ENCODE data around the gene GNMT.

DNA sequence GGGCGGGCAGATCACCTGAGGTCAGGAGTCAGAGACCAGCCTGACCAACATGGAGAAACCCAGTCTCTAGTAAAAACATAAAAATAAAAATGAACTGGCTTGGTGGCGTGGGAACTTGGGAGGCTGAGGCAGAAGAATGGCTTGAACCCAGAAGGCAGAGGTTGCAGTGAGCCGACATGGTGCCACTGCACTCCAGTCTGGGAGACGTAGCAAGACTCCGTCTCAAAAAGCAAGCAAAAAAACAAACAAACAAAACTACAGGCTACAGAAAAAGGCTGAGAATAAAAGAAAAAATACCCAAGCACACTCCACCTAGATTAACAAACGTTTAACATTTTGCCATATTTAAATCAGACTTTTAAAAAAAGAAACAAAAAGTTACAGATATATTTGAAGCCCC lies 38.8 kb upstream of the GNMT start:
- TF ChIP-seq, protein P1, sequence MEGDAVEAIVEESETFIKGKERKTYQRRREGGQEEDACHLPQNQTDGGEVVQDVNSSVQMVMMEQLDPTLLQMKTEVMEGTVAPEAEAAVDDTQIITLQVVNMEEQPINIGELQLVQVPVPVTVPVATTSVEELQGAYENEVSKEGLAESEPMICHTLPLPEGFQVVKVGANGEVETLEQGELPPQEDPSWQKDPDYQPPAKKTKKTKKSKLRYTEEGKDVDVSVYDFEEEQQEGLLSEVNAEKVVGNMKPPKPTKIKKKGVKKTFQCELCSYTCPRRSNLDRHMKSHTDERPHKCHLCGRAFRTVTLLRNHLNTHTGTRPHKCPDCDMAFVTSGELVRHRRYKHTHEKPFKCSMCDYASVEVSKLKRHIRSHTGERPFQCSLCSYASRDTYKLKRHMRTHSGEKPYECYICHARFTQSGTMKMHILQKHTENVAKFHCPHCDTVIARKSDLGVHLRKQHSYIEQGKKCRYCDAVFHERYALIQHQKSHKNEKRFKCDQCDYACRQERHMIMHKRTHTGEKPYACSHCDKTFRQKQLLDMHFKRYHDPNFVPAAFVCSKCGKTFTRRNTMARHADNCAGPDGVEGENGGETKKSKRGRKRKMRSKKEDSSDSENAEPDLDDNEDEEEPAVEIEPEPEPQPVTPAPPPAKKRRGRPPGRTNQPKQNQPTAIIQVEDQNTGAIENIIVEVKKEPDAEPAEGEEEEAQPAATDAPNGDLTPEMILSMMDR (IDR thresholded peaks at IDR 0.05): no peak
- no peak for TF ChIP-seq POLR2AphosphoS5 (IDR thresholded peaks at IDR 0.05; ENCODE audit: insufficient read depth in 1 of 2, low read depth in 1 of 2)

Data from vagina (tissue), 2 donors.